GM12891 (cell line): ENCODE results near the gene LAMA2.

Experiments used
- PAX5 ChIP-seq: IDR thresholded peaks from 2 replicates; pipeline ENCODE4 v1.6.1; 2011; ENCODE audit warnings: low read length, moderate library complexity, mild to moderate bottlenecking; ENCODE audit not compliant: insufficient read depth, severe bottlenecking
- POLR2A ChIP-seq: IDR thresholded peaks from 2 replicates; pipeline ENCODE4 v1.6.1; 2011; ENCODE audit warnings: low read depth, low read length, control low read depth
- POLR2AphosphoS5 ChIP-seq: IDR thresholded peaks from 2 replicates; pipeline ENCODE4 v1.6.1; 2011; ENCODE audit warnings: low read depth, low read length, control low read depth
- POU2F2 ChIP-seq: IDR thresholded peaks from 2 replicates; pipeline ENCODE4 v1.6.1; 2011; ENCODE audit warnings: low read depth, mild to moderate bottlenecking, control low read depth, low read length, moderate library complexity
- SPI1 ChIP-seq: IDR thresholded peaks from 2 replicates; pipeline ENCODE4 v1.6.1; 2011; ENCODE audit warnings: low read depth, low read length, control low read depth
- TAF1 ChIP-seq: IDR thresholded peaks from 2 replicates; pipeline ENCODE4 v1.6.1; 2011; ENCODE audit warnings: low read depth, low read length, control low read depth

DNA sequence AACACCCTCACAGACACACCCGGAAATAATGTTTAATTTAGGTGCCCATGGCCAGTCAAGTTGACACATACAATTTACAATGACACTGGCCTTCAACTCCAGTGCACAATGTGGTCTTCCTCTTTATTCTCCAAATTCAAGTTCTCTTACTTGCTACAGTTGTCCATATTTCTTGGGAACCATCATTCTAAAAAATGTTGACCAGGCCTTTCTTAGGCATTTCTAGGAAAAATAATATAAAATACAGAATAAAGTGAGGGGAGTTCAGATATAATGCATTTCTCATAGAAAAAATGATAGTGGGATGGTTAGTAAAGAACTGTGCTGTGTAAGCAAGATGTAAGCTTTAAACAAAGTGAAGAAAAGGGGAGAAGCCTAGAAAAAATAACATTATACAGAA is 528.2 kb downstream of the LAMA2 start:
- no peak for TF ChIP-seq POLR2AphosphoS5
- TF ChIP-seq TAF1 = no peak
- TF ChIP-seq POLR2A = no peak
- TF ChIP-seq PAX5 = no peak
- no peak for TF ChIP-seq SPI1
- no peak for TF ChIP-seq POU2F2
